Measurements from ENCODE around the gene ITGA11. TPM values are rescaled to one million over a fixed set of nuclear protein-coding genes. Genes with fewer than 3 reads are reported as not detected.

Gene ITGA11
- total RNA-seq, 1 donor from 2014 or later, result 0.53 TPM

- H3K36me3 ChIP-seq (ENCODE audit: control insufficient read depth, insufficient read depth, low read length), result no peaks in the 10 kb centered on the region
- TF ChIP-seq CTCF (IDR thresholded peaks at IDR 0.05; ENCODE audit: insufficient read depth, low read length, severe bottlenecking), result no peak
- FAIRE-seq (peak; percentile 64), DNase-seq (ENCODE audit: low read depth) (no peak)
- H3K4me3 ChIP-seq (ENCODE audit: low read depth, low read length), result no peak overlapping the region
- H3K27me3 ChIP-seq (ENCODE audit: control insufficient read depth, insufficient read depth, low read length), result peaks cover 2% of the 10 kb centered on the region
Measured at GRCh38 chr15:68376447-68377060, 55.4 kb downstream of the ITGA11 start.

DNA sequence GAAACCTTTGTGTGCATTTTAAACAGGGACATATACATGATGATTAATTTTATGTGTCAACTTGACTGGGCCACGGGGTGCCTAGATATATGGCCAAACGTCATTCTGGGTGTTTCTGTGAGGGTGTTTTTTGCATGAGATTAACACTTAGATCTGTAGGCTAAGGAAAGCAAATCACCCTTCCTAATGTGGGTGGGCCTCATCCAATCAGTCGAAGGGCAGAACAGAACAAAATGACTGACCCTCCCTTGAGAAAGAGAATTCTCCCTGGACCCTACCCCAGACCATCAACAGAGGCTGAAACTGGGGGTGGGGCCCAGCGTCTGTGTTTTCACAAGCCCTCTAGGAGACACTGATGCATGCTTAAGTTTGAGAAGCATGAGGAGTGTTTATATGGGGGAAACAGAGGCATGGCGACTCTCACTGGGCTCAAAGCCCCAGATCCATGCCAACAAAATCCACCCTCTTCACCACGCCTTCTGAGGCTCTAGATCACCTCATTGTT, 56.2 kb downstream of the ITGA11 start:
- Histone ChIP-seq H3K27me3 (ENCODE audit: control insufficient read depth, insufficient read depth, low read length) (peaks cover under 1% of the 10 kb centered on the region), H3K4me3 (ENCODE audit: low read depth, low read length) (no peak overlapping the region), H3K36me3 (ENCODE audit: control insufficient read depth, insufficient read depth, low read length) (no peaks in the 10 kb centered on the region)
- FAIRE-seq, result no peak
- no peak for DNase-seq (ENCODE audit: low read depth)
- TF ChIP-seq CTCF (IDR thresholded peaks at IDR 0.05; ENCODE audit: insufficient read depth, low read length, severe bottlenecking), result no peak

DNA sequence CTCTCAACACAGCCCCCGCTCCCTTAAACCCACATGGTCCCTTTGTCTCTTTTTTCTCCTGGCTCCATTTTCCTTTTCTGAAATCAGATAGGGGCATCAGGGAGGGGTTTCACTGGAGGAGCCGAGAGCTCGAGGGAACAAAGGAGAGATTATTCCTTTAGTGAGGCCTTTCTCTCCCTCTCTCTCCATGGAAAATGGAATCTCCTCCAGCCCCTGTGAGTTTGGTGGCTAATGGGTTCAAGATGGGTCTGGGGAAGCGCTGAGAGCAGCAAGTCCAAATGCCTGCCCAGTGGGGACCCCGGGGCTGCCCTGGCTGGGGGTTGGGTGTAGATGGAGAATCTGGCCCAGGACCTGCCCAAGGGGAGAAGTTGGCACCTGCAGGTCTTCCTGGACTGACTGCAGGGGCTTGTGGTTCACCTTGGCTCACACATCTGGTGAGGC, 56.8 kb downstream of the ITGA11 start:
- DNase-seq (ENCODE audit: low read depth), result no peak
- no peak for TF ChIP-seq CTCF (IDR thresholded peaks at IDR 0.05; ENCODE audit: insufficient read depth, low read length, severe bottlenecking)
- no peak for FAIRE-seq

GRCh38 chr15:68374168-68374745, 57.7 kb downstream of the ITGA11 start:
- DNase-seq (ENCODE audit: low read depth) (no peak), FAIRE-seq (no peak)
- Histone ChIP-seq H3K27me3 (ENCODE audit: control insufficient read depth, insufficient read depth, low read length) (no peaks in the 10 kb centered on the region), H3K4me3 (ENCODE audit: low read depth, low read length) (no peak overlapping the region), H3K36me3 (ENCODE audit: control insufficient read depth, insufficient read depth, low read length) (no peaks in the 10 kb centered on the region)
- TF ChIP-seq CTCF (IDR thresholded peaks at IDR 0.05; ENCODE audit: insufficient read depth, low read length, severe bottlenecking), result no peak

More for the DNA sequence above, 56.8 kb downstream of the ITGA11 start:
- no peaks in the 10 kb centered on the region for H3K27me3 ChIP-seq (ENCODE audit: control insufficient read depth, insufficient read depth, low read length)
- H3K36me3 ChIP-seq (ENCODE audit: control insufficient read depth, insufficient read depth, low read length), result no peaks in the 10 kb centered on the region
- H3K4me3 ChIP-seq (ENCODE audit: low read depth, low read length), result no peak overlapping the region

GRCh38 chr15:68373028-68373427, 58.9 kb downstream of the ITGA11 start:
- TF ChIP-seq CTCF (IDR thresholded peaks at IDR 0.05; ENCODE audit: insufficient read depth, low read length, severe bottlenecking), result no peak
- Histone ChIP-seq H3K36me3 (ENCODE audit: control insufficient read depth, insufficient read depth, low read length) (no peaks in the 10 kb centered on the region), H3K27me3 (ENCODE audit: control insufficient read depth, insufficient read depth, low read length) (no peaks in the 10 kb centered on the region), H3K4me3 (ENCODE audit: low read depth, low read length) (no peak overlapping the region)
- FAIRE-seq (no peak), DNase-seq (ENCODE audit: low read depth) (no peak)
